ENCODE data around the gene TSPAN3. TPM values are rescaled to one million over a fixed set of nuclear protein-coding genes. Genes with fewer than 3 reads are reported as not detected.

The TSPAN3 gene
- total and polyA plus RNA-seq, 3 donors from 2014 or later, result 197 to 226 (median 223) TPM

DNA sequence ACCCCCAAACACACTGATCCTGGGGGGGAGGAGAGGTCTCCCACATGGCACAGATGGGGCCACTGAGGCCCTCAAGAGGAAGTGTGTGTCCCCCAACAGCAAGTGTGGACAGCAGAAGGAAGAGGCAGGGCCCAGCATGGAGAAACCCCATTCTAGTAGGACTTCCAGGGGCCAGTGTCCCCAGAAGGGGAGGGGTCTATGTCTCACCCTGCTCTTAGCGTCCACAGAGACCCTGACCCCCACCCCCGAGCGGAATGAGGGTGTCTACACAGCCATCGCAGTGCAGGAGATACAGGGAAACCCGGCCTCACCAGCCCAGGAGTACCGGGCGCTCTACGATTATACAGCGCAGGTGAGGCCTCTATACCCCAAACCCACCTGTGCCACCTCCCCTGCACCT lies 35.3 kb downstream of the TSPAN3 start:
- Histone ChIP-seq H3K27ac (no peak overlapping the region), H3K36me3 (ENCODE audit: low read depth, missing control alignments) (no peaks in the 10 kb centered on the region), H3K9me3 (no peaks in the 10 kb centered on the region), H3K4me1 (peaks cover 3% of the 10 kb centered on the region), H3K4me3 (no peak overlapping the region), H3K27me3 (no peaks in the 10 kb centered on the region)
- no peak for TF ChIP-seq POLR2A (IDR thresholded peaks at IDR 0.05)
- TF ChIP-seq, protein P1, sequence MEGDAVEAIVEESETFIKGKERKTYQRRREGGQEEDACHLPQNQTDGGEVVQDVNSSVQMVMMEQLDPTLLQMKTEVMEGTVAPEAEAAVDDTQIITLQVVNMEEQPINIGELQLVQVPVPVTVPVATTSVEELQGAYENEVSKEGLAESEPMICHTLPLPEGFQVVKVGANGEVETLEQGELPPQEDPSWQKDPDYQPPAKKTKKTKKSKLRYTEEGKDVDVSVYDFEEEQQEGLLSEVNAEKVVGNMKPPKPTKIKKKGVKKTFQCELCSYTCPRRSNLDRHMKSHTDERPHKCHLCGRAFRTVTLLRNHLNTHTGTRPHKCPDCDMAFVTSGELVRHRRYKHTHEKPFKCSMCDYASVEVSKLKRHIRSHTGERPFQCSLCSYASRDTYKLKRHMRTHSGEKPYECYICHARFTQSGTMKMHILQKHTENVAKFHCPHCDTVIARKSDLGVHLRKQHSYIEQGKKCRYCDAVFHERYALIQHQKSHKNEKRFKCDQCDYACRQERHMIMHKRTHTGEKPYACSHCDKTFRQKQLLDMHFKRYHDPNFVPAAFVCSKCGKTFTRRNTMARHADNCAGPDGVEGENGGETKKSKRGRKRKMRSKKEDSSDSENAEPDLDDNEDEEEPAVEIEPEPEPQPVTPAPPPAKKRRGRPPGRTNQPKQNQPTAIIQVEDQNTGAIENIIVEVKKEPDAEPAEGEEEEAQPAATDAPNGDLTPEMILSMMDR (IDR thresholded peaks at IDR 0.05), result no peak
- intact Hi-C loops (cut with DNase I; ENCODE audit: low total_unique reads), result no loop called here
- 92 to 93% methylated on average over 5 to 9 of the region's 9 CpGs for WGBS, 2 donors
- peak; percentile 12 for DNase-seq

DNA sequence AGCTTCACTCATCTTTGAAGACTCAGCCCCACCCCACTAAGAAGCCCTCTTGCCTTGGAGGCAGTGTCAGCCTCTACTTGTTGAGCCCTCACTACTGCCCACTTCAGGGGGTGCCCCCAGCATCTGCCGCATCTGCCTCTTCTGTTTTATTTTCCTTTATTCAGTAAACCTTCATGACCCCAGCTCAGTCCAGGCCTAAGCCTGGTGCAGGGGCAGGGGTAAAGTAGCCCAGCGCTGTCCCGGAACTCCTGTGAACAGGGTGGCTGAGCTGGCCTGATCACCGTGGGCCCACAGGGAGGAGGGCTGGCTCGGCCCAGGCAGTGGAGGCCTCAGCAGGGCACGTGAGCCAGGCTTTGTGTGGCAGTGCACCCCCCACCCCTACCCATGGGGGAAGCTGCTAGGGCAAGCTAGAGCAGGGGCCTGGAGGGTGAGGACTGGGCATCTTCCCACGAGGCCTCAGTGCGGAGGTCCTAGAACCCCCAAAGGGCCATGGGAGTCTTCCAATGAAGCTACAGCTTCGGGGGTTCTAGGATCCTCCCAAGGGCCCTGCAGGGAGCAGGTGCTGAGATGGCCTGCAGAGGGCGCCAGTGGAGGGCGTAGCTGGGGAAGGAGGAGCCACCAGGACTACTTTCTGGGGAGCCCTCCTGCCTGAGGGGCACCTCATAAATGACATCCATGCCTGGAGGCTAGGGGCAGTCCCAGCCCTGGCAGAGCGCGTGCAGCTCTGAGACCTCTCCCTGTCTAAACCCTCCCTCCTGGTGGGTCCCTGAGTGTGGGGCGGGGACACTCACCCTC lies 36.0 kb downstream of the TSPAN3 start:
- H3K9me3 ChIP-seq, result no peaks in the 10 kb centered on the region
- TF ChIP-seq, protein P1 (IDR thresholded peaks at IDR 0.05), result peak; percentile 20 to 65 (median 34)
- no peak for TF ChIP-seq POLR2A (IDR thresholded peaks at IDR 0.05)
- intact Hi-C loops (cut with DNase I; ENCODE audit: low total_unique reads), result no loop called here
- peak; percentile 37 for DNase-seq
- no peaks in the 10 kb centered on the region for H3K36me3 ChIP-seq (ENCODE audit: low read depth, missing control alignments)
- H3K4me3 ChIP-seq, result no peak overlapping the region
- H3K27me3 ChIP-seq, result no peaks in the 10 kb centered on the region
- peaks cover 3% of the 10 kb centered on the region for H3K4me1 ChIP-seq
- 64 to 66% methylated on average over 2 to 14 of the region's 14 CpGs for WGBS, 2 donors
- no peak overlapping the region for H3K27ac ChIP-seq

DNA sequence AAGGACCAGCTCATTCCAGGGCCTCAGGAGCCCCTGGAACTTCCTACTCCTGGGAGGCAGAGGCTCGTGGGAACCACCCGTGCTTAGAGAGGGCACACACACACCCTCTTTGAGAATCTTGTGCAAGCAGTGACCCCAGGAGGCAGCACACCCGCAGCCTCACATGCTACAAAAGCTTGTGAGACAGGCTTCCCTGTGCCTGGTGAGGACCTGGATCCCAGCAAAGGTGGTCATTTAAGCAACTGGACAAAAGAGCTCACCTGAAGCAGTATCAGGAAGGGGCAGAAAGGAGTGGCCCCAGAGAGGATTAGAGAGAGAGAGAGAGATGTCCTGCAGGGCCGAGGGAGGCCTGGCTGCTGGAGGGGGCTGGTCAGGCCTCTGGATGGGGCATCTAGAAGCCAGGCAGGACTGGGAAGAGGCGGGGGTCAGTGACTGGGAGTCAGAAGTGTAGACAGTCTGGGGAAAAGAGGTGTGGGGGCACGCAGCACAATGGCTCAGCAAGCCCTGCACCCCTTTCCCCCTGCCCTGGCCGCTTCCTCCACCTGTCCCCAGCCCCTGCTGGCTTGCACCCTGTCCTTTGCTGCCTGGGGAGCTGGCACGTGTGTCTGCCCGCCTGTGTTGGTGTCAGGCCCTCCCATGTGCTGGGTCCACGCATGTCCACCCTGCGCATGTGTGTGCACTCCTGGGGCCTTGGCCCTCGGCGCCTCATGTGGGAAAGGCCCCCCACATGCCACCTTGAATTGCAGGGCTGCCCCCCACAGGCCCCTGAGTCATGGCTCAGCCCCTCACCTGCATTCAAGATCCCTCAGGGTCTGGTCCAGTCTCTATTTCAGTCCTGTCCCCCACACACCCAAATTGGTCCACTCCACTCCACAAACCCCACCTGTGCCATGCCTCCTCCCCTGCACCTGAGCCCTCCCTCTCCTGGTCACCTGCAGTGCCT lies 36.9 kb downstream of the TSPAN3 start:
- no peaks in the 10 kb centered on the region for H3K9me3 ChIP-seq
- 79 to 91% methylated on average over 9 to 13 of the region's 13 CpGs for WGBS, 2 donors
- no peaks in the 10 kb centered on the region for H3K27me3 ChIP-seq
- no peak overlapping the region for H3K27ac ChIP-seq
- H3K4me1 ChIP-seq, result peaks cover 3% of the 10 kb centered on the region
- H3K4me3 ChIP-seq, result no peak overlapping the region
- H3K36me3 ChIP-seq (ENCODE audit: low read depth, missing control alignments), result no peaks in the 10 kb centered on the region
- intact Hi-C loops (cut with DNase I; ENCODE audit: low total_unique reads), result no loop called here
- peak; percentile 14 for DNase-seq
- TF ChIP-seq, protein P1 (IDR thresholded peaks at IDR 0.05), result no peak
- no peak for TF ChIP-seq POLR2A (IDR thresholded peaks at IDR 0.05)

DNA sequence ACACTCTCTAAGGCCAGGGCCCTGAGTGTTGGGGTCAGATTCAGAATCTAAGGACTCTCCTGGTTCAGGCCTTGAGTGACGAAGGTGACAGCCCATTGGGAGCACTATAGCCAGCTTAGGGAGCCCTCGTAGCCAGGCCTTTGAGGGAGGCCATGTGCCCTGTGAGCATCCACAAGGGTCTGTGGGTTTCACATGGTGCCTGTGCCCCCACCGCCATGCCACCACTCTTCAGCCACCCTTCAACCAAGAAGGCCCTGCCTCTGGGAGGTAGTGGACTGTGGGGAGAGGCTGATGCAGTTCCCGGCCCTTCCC lies 37.5 kb downstream of the TSPAN3 start:
- DNase-seq, result peak; percentile 2
- WGBS, 2 donors, result 94 to 95% methylated on average over 3 to 4 of the region's 4 CpGs
- Histone ChIP-seq H3K9me3 (no peaks in the 10 kb centered on the region), H3K27me3 (no peaks in the 10 kb centered on the region), H3K4me1 (peaks cover 3% of the 10 kb centered on the region), H3K4me3 (no peak overlapping the region), H3K27ac (no peak overlapping the region), H3K36me3 (ENCODE audit: low read depth, missing control alignments) (no peaks in the 10 kb centered on the region)
- intact Hi-C loops (cut with DNase I; ENCODE audit: low total_unique reads), result no loop called here
- TF ChIP-seq, protein P1 (IDR thresholded peaks at IDR 0.05), result no peak
- TF ChIP-seq POLR2A (IDR thresholded peaks at IDR 0.05), result no peak
